RCC 7860 (cell line): ENCODE data around the gene DPH6.
"Not testable (repeated sequence)": the region's sequence is repeated elsewhere in the genome, so short reads cannot be mapped to it uniquely, and the experiment has no call there.

Experiments used
- DNase-seq: peaks from one replicate; pipeline ENCODE4 v3.0.0-alpha.2; 2015; ENCODE audit warnings: low spot score
- FAIRE-seq: peaks from 2 replicates; lab custom pipeline; 2012; peaks lifted over from hg19 to GRCh38; lab: Jason Lieb, UNC

The DPH6 gene

GRCh38 chr15:35441279-35441678, 104.7 kb downstream of the DPH6 start:
- DNase-seq, FAIRE-seq: not testable (repeated sequence)

- FAIRE-seq (no peak), DNase-seq (no peak)
Observed at GRCh38 chr15:35440265-35440664, 105.7 kb downstream of the DPH6 start.

- FAIRE-seq (no peak), DNase-seq (no peak)
Observed at GRCh38 chr15:35439291-35439690, 106.7 kb downstream of the DPH6 start.

GRCh38 chr15:35437157-35437556, 108.8 kb downstream of the DPH6 start:
- DNase-seq = no peak
- FAIRE-seq = no peak

GRCh38 chr15:35436422-35436821, 109.5 kb downstream of the DPH6 start:
- no peak for FAIRE-seq
- DNase-seq = no peak

GRCh38 chr15:35431281-35431680, 114.7 kb downstream of the DPH6 start:
- no peak for FAIRE-seq
- DNase-seq = no peak

- FAIRE-seq = no peak
Observed at GRCh38 chr15:35430301-35430700, 115.7 kb downstream of the DPH6 start.

GRCh38 chr15:35427496-35427895, 118.5 kb downstream of the DPH6 start:
- DNase-seq = no peak
- no peak for FAIRE-seq

More at GRCh38 chr15:35430301-35430700, 115.7 kb downstream of the DPH6 start:
- no peak for DNase-seq

GRCh38 chr15:35427091-35427490, 118.9 kb downstream of the DPH6 start:
- peak; percentile 23 for DNase-seq
- FAIRE-seq = no peak

- FAIRE-seq = no peak
- no peak for DNase-seq
Observed at GRCh38 chr15:35410775-35411174, 135.2 kb downstream of the DPH6 start.

- DNase-seq (no peak), FAIRE-seq (no peak)
Observed at GRCh38 chr15:35399901-35400300, 146.1 kb downstream of the DPH6 start.

GRCh38 chr15:35397027-35397426, 148.9 kb downstream of the DPH6 start:
- DNase-seq (no peak), FAIRE-seq (no peak)

- DNase-seq (no peak), FAIRE-seq (no peak)
Observed at GRCh38 chr15:35394416-35394815, 151.5 kb downstream of the DPH6 start.

- FAIRE-seq (no peak), DNase-seq (no peak)
Observed at GRCh38 chr15:35393398-35393797, 152.6 kb downstream of the DPH6 start.

GRCh38 chr15:35391408-35391984, 154.5 kb downstream of the DPH6 start:
- FAIRE-seq, DNase-seq: not testable (repeated sequence)

GRCh38 chr15:35383506-35383905, 162.5 kb downstream of the DPH6 start:
- no peak for FAIRE-seq
- peak; percentile 8 for DNase-seq

- FAIRE-seq (no peak), DNase-seq (no peak)
Observed at GRCh38 chr15:35381328-35381727, 164.6 kb downstream of the DPH6 start.

GRCh38 chr15:35379972-35380371, 166.0 kb downstream of the DPH6 start:
- FAIRE-seq = no peak
- no peak for DNase-seq

GRCh38 chr15:35378454-35378853, 167.5 kb downstream of the DPH6 start:
- FAIRE-seq, DNase-seq: not testable (repeated sequence)

GRCh38 chr15:35376707-35377106, 169.3 kb downstream of the DPH6 start:
- DNase-seq = no peak
- FAIRE-seq = no peak

- no peak for DNase-seq
- FAIRE-seq = no peak
Observed at GRCh38 chr15:35374661-35375060, 171.3 kb downstream of the DPH6 start.

GRCh38 chr15:35362195-35362829, 183.7 kb downstream of the DPH6 start:
- FAIRE-seq = no peak
- no peak for DNase-seq

- FAIRE-seq = no peak
Observed at GRCh38 chr15:35358824-35359223, 187.1 kb downstream of the DPH6 start.

More at GRCh38 chr15:35358824-35359223, 187.1 kb downstream of the DPH6 start:
- no peak for DNase-seq
